GM13977 (cell line): ENCODE data around the gene FCHSD2.

ENCODE experiments used
- DNase-seq: peaks from one replicate; pipeline ENCODE4 v3.0.0; 2012; ENCODE audit warnings: low spot score
- CTCF ChIP-seq: IDR thresholded peaks from 2 replicates; pipeline ENCODE4 v1.5.1; 2012; ENCODE audit warnings: mild to moderate bottlenecking, control low read depth; ENCODE audit not compliant: insufficient read depth; ENCODE audit errors: extremely low read depth, missing control alignments
- in situ Hi-C: fragments of 300-500 bp; cut with MboI; formaldehyde crosslinking; loops from one replicate; pipeline ENCODE4 v1.12.0; 2022; ENCODE audit warnings: low sequenced_read_pairs, low pct_unique_long_range_greater_than_20kb, mixed read lengths, inconsistent platforms; ENCODE audit not compliant: unreplicated experiment

The FCHSD2 gene

DNA sequence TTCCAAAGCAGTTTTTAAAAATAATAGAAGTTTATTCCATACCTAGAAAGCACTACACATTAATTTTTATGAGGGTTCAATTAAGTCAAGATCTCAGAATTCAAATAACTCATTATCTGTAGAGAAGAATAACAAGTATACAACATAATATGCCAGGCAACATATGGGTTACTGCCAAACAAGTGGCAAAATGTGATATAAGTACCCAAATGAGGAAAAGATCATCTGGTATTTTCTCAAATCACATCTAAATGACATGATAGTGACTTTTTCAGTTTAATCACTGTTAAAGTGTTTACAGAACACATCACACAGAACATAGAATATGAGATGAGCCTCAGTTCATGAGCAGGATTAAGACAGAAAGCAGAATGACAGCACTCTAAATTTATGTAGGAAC, 123.3 kb downstream of the FCHSD2 start:
- TF ChIP-seq CTCF = no peak
- no peak for DNase-seq
- in situ Hi-C loops = no loop called here

- TF ChIP-seq CTCF = no peak
- in situ Hi-C loops = no loop called here
- DNase-seq = no peak
Measured at GRCh38 chr11:73017024-73017751, 124.9 kb downstream of the FCHSD2 start.

- no peak for TF ChIP-seq CTCF
- no peak for DNase-seq
- in situ Hi-C loops = no loop called here
Measured at GRCh38 chr11:73013021-73013420, 129.1 kb downstream of the FCHSD2 start.

- in situ Hi-C loops = no loop called here
- DNase-seq = no peak
Measured at GRCh38 chr11:73012121-73012863, 129.8 kb downstream of the FCHSD2 start.

DNA sequence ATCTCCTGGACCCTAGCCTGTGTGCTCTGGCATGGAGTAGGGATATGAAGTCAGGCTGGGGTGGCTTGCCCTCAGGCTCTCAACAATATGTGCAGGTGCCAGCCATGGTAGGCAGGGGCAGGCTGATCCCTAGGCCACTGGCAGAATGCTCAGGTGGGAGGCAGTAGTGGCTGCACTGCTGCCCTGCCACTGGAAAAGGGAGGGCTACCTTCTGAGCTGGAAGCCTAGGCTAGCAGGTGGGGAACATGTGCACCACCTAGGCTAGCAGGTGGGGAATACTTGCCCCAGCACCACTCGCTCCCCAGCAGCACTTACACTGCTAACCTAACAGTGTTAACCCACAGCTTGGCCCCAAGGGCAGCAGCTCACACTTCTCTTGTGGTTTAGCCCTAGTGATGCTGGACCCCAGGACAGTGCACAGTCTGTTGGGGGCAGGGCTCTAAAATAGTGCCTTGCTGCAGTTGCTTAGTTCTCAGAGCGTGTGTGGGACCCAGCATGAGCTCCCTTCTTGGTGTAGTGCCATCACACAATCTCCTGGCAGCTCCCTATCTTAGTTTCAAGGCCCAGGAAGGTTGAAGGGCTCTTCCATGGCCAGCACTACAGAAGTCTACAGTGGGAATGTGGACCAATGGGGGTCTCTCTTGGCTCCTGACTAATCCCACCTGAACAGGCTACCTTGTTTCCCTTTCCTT, 130.8 kb downstream of the FCHSD2 start:
- DNase-seq = no peak
- in situ Hi-C loops = no loop called here
- no peak for TF ChIP-seq CTCF

More at GRCh38 chr11:73012121-73012863, 129.8 kb downstream of the FCHSD2 start:
- TF ChIP-seq CTCF = no peak

DNA sequence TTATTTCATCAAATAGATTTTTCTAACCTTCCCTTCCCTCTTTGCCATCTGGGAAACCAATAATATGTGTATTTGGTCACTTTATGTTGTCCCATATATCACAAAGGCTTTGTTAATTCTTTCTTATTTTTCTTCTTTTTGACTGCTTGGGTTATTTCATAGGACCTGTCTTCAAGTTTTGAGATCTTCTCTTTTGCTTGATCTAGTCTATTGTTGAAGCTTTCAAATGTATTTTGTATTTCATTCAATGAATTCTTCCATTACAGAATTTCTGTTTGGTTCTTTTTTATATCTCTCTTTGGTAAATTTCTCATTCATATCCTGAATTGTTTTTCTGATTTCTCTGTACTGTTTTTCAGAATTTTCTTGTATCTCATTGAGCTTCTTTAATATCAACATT, 132.1 kb downstream of the FCHSD2 start:
- DNase-seq = no peak
- in situ Hi-C loops = no loop called here

More for the DNA sequence above, 132.1 kb downstream of the FCHSD2 start:
- no peak for TF ChIP-seq CTCF
